GM12878 (cell line): Measurements from ENCODE around the gene FGR. TPM values are rescaled to one million over a fixed set of nuclear protein-coding genes. Genes with fewer than 3 reads are reported as not detected.
"Not testable (repeated sequence)": the region's sequence is repeated elsewhere in the genome, so short reads cannot be mapped to it uniquely, and the experiment has no call there.

Experiments used
- ATAC-seq: fragments of 200-7000 bp; cut with Tn5 transposase; 3 replicates; pipeline ENCODE4 v1.9.1; 2020; ENCODE audit warnings: mild to moderate bottlenecking, moderate library complexity
- BruUV-seq: library from RNA; stranded (reverse); fragments of 400-500 nt; replicated peaks from 2 replicates; lab custom pipeline; 2021; lab: Mats Ljungman, UMichigan
- CTCF ChIA-PET: fragments of 300-600 bp; sonication (Branson Sonifier 250); formaldehyde crosslinking; extraction: SDS; loops from one replicate; lab custom pipeline; 2021; ENCODE audit warnings: inconsistent platforms; lab: Yijun Ruan, JAX
- POLR2A ChIA-PET: fragments of 350-600 bp; formaldehyde crosslinking; extraction: SDS; loops from one replicate; lab custom pipeline; 2021; ENCODE audit warnings: inconsistent platforms; lab: Charles Lee
- RAD21 ChIA-PET: fragments of 300-600 bp; sonication (Branson Sonifier 250); formaldehyde crosslinking; loops from one replicate; lab custom pipeline; 2023; ENCODE audit warnings: antibody characterized with exemption; ENCODE audit not compliant: unreplicated experiment; lab: Charles Lee
- SMC1A ChIA-PET: fragments of 300-600 bp; sonication (Branson Sonifier 250); formaldehyde crosslinking; loops from one replicate; lab custom pipeline; 2023; ENCODE audit not compliant: unreplicated experiment, uncharacterized antibody; lab: Charles Lee
- DNase-seq: peaks from one replicate; pipeline ENCODE4 v3.0.0-alpha.2; 2011; ENCODE audit warnings: low read depth, low spot score
- FAIRE-seq: peaks from 3 replicates; lab custom pipeline; 2011; peaks lifted over from hg19 to GRCh38; lab: Jason Lieb, UNC
- H2AFZ ChIP-seq: 2 replicates; pipeline ENCODE4 v1.6.0; 2011; ENCODE audit warnings: low read depth, low read length, control low read depth; ENCODE audit not compliant: control insufficient read depth
- H3K27ac ChIP-seq: 2 replicates; pipeline ENCODE4 v1.5.1; 2011; ENCODE audit warnings: control low read depth; ENCODE audit not compliant: control insufficient read depth, insufficient read depth
- H3K27me3 ChIP-seq, 2 experiments: replicated peaks in 1 of 2; 2 replicates each; pipeline versions ENCODE4 v1.6.0 to v1.6.1; 2011; ENCODE audit warnings: low read length in 1 of 2; ENCODE audit not compliant: control insufficient read depth in 2 of 2, insufficient read depth in 2 of 2
- H3K36me3 ChIP-seq, 2 experiments: 2 replicates each; pipeline ENCODE4 v1.5.1; 2011; ENCODE audit warnings: low read length in 1 of 2; ENCODE audit not compliant: control insufficient read depth in 2 of 2, insufficient read depth in 2 of 2
- H3K4me1 ChIP-seq: 2 replicates; pipeline ENCODE4 v1.6.1; 2011; ENCODE audit warnings: mild to moderate bottlenecking, low read length, moderate library complexity, mixed read lengths; ENCODE audit not compliant: control insufficient read depth, insufficient read depth
- H3K4me2 ChIP-seq: 2 replicates; pipeline ENCODE4 v1.6.0; 2011; ENCODE audit warnings: control low read depth; ENCODE audit not compliant: control insufficient read depth, insufficient read depth
- H3K4me3 ChIP-seq: fragments of 200-600 bp; sonication (generic); 2 replicates; pipeline ENCODE4 v1.5.1; 2016
- H3K79me2 ChIP-seq: 2 replicates; pipeline ENCODE4 v1.6.0; 2011; ENCODE audit warnings: low read length; ENCODE audit not compliant: control insufficient read depth, insufficient read depth
- H3K9ac ChIP-seq: 2 replicates; pipeline ENCODE4 v1.8.0; 2011; ENCODE audit warnings: low read length, control low read depth, mixed read lengths; ENCODE audit not compliant: control insufficient read depth, insufficient read depth
- H3K9me3 ChIP-seq: replicated peaks from 3 replicates; pipeline ENCODE4 v1.5.1; 2011; ENCODE audit warnings: mild to moderate bottlenecking, low read length; ENCODE audit not compliant: control insufficient read depth, insufficient read depth
- H4K20me1 ChIP-seq: 2 replicates; pipeline ENCODE4 v1.6.0; 2011; ENCODE audit not compliant: control insufficient read depth, insufficient read depth
- CEBPB ChIP-seq, 2 experiments: fragments of 150-350 bp in 1 of 2; IDR thresholded peaks; 2 replicates each; pipeline ENCODE4 v1.6.1; 2012 to 2014; ENCODE audit warnings: low read depth in 2 of 2, low read length in 2 of 2, borderline replicate concordance in 1 of 2, inconsistent platforms in 1 of 2
- CTCF ChIP-seq, 3 experiments: IDR thresholded peaks in 2 of 3; conservative IDR thresholded peaks in 1 of 3; 2 replicates each; pipeline ENCODE4 v1.5.1; 2011; ENCODE audit warnings: low read depth in 3 of 3, low read length in 3 of 3, mild to moderate bottlenecking in 3 of 3, control low read depth in 2 of 3, moderate library complexity in 2 of 3, inconsistent platforms in 1 of 3, mixed read lengths in 1 of 3; ENCODE audit not compliant: control insufficient read depth in 2 of 3, insufficient read depth in 1 of 3; ENCODE audit errors: extremely low read depth in 1 of 3
- ESRRA ChIP-seq: IDR thresholded peaks from 2 replicates; pipeline ENCODE4 v1.6.1; 2012; ENCODE audit warnings: mild to moderate bottlenecking, low read length, improper control_type of control experiment
- ETV6 ChIP-seq, 2 experiments: fragments of 450-650 bp in 1 of 2; IDR thresholded peaks in 1 of 2; conservative IDR thresholded peaks in 1 of 2; 2 replicates each; pipeline ENCODE4 v1.6.1; 2014; ENCODE audit warnings: antibody characterized with exemption in 1 of 2, borderline replicate concordance in 1 of 2, low read depth in 1 of 2, mild to moderate bottlenecking in 1 of 2, moderate library complexity in 1 of 2
- IKZF1 ChIP-seq: fragments of 450-650 bp; conservative IDR thresholded peaks from 2 replicates; pipeline ENCODE4 v1.6.1; 2017; ENCODE audit warnings: antibody characterized with exemption, mild to moderate bottlenecking
- MYC ChIP-seq: IDR thresholded peaks from 2 replicates; pipeline ENCODE4 v1.6.1; 2011; ENCODE audit warnings: mild to moderate bottlenecking, low read length, moderate library complexity, inconsistent platforms; ENCODE audit not compliant: insufficient read depth, insufficient replicate concordance, insufficient read length, severe bottlenecking
- NR2C1 ChIP-seq: fragments of 450-650 bp; IDR thresholded peaks from 2 replicates; pipeline ENCODE4 v1.6.1; 2017; ENCODE audit warnings: antibody characterized with exemption, mild to moderate bottlenecking, moderate library complexity
- PAX8 ChIP-seq: fragments of 450-650 bp; IDR thresholded peaks from 2 replicates; pipeline ENCODE4 v1.6.1; 2017; ENCODE audit warnings: mild to moderate bottlenecking, moderate library complexity
- POU2F2 ChIP-seq: IDR thresholded peaks from 3 replicates; pipeline ENCODE4 v1.6.1; 2011; ENCODE audit warnings: low read depth, mild to moderate bottlenecking, low read length, borderline replicate concordance
- TCF12 ChIP-seq: IDR thresholded peaks from 2 replicates; pipeline ENCODE4 v1.6.1; 2011; ENCODE audit warnings: low read depth, mild to moderate bottlenecking, low read length
- TCF7 ChIP-seq: IDR thresholded peaks from 2 replicates; pipeline ENCODE4 v1.6.1; 2014; ENCODE audit warnings: antibody characterized with exemption, borderline replicate concordance
- ZNF274 ChIP-seq: IDR thresholded peaks from one replicate; pipeline ENCODE4 v1.8.0; 2011; ENCODE audit not compliant: insufficient read length, insufficient read depth
- WGBS: methylation state at CpG from one replicate; pipeline ENCODE4 v1.1.6; 2016; ENCODE audit warnings: low lambda C conversion rate; ENCODE audit not compliant: insufficient replicate concordance, insufficient coverage; ENCODE audit errors: missing lambda C conversion rate; 5-methylcytosine and 5-hydroxymethylcytosine counted together
- in situ Hi-C: fragments of 300-500 bp; cut with MboI; formaldehyde crosslinking; loops from 9 replicates; pipeline ENCODE4 v1.14.3; 2018; ENCODE audit warnings: mixed read lengths
- intact Hi-C: fragments of 100-400 bp; cut with micrococcal nuclease; formaldehyde crosslinking; loops from one replicate; pipeline ENCODE4 v1.14.2; 2022; ENCODE audit not compliant: unreplicated experiment
- polyA plus RNA-seq, 11 experiments: library from polyadenylated mRNA; depleted of rRNA in 4 of 11; unstranded in 6 of 11; stranded (reverse) in 5 of 11; fragments of >200 nt; fragmentation: Nextera tagmentation in 4 of 11; fragmentation: Illumina TruSeq in 1 of 11; extraction: Ambion mirVana in 4 of 11; extraction: Trizol in 1 of 11; gene quantifications; 1 replicate in 1 of 11; 2 replicates in 10 of 11; pipeline versions ENCODE4 v1.2.1 to v1.2.3, GENCODE V29; 2011 to 2016; ENCODE audit warnings: inconsistent platforms in 2 of 11, missing spikeins in 2 of 11, low read depth in 1 of 11
- total RNA-seq, 4 experiments: library from RNA; depleted of rRNA in 3 of 4; stranded (reverse); fragments of >200 nt in 3 of 4; fragmentation: Illumina TruSeq in 1 of 4; extraction: Trizol in 1 of 4; gene quantifications; 2 replicates each; pipeline versions ENCODE4 v1.2.1 to v1.2.3, GENCODE V29; 2013 to 2021
- TF ChIP-seq, protein P1 (sequence below): fragments of 150-350 bp; IDR thresholded peaks from 2 replicates; pipeline ENCODE4 v1.6.1; 2014; ENCODE audit warnings: mild to moderate bottlenecking, low read depth, low read length

Gene FGR
- total and polyA plus RNA-seq, 10 of the 15 experiments (the other 5 are each of a cell fraction or from before 2014, with no cell fraction given): 10.9 to 193 (median 74.7) TPM

- POLR2A ChIA-PET: interaction anchor here (0.5 kb wide), 1 partner anchor 494 kb away, joined by 3 read pairs; no protein-coding TSS in a partner anchor
Observed at GRCh38 chr1:27680225-27680791, 45.3 kb upstream of the FGR start.

GRCh38 chr1:27678747-27679146 is 43.8 kb upstream of the FGR start:
- SMC1A ChIA-PET: interaction anchor here (2.1 kb wide), 1 partner anchor 11 kb away, joined by 11 read pairs; no protein-coding TSS in a partner anchor
- RAD21 ChIA-PET: no interaction called here
- TF ChIP-seq CEBPB (IDR thresholded peaks at IDR 0.05; ENCODE audit: borderline replicate concordance in 1 of 2, low read depth in 2 of 2, low read length in 2 of 2) (no peak), POU2F2 (no peak), TCF7 (no peak), NR2C1 (no peak), TCF12 (no peak), ESRRA (no peak), ETV6 (conservative IDR thresholded peaks at IDR 0.05 in 1 of 2, IDR thresholded peaks at IDR 0.05 in 1 of 2; ENCODE audit: borderline replicate concordance in 1 of 2, low read depth in 1 of 2) (no peak), PAX8 (no peak), CTCF (IDR thresholded peaks at IDR 0.05 in 2 of 3, conservative IDR thresholded peaks at IDR 0.05 in 1 of 3; ENCODE audit: control insufficient read depth in 2 of 3, extremely low read depth in 1 of 3, insufficient read depth in 1 of 3, low read depth in 3 of 3, low read length in 3 of 3) (no peak), ZNF274 (no peak), IKZF1 (no peak), MYC (no peak)
- TF ChIP-seq, protein P1, sequence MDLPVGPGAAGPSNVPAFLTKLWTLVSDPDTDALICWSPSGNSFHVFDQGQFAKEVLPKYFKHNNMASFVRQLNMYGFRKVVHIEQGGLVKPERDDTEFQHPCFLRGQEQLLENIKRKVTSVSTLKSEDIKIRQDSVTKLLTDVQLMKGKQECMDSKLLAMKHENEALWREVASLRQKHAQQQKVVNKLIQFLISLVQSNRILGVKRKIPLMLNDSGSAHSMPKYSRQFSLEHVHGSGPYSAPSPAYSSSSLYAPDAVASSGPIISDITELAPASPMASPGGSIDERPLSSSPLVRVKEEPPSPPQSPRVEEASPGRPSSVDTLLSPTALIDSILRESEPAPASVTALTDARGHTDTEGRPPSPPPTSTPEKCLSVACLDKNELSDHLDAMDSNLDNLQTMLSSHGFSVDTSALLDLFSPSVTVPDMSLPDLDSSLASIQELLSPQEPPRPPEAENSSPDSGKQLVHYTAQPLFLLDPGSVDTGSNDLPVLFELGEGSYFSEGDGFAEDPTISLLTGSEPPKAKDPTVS: no peak

More at GRCh38 chr1:27680225-27680791, 45.3 kb upstream of the FGR start:
- H3K79me2 ChIP-seq, BruUV-seq, H3K27ac ChIP-seq, FAIRE-seq, H3K36me3 ChIP-seq, H3K27me3 ChIP-seq, intact Hi-C loops, H2AFZ ChIP-seq, H3K4me1 ChIP-seq, DNase-seq, H3K4me3 ChIP-seq, H3K9ac ChIP-seq, in situ Hi-C loops, H4K20me1 ChIP-seq, H3K9me3 ChIP-seq, H3K4me2 ChIP-seq, ATAC-seq: not testable (repeated sequence)
- SMC1A ChIA-PET: interaction anchor here (1.0 to 2.1 kb wide), 2 partner anchors 9 to 12 kb away, joined by 3 to 11 read pairs; no protein-coding TSS in a partner anchor
- RAD21 ChIA-PET: interaction anchor here (1.0 kb wide), 1 partner anchor 45 kb away, joined by 3 read pairs; the partner anchor contains the start of gene FAM76A
- CTCF ChIA-PET: interaction anchor here (1.2 kb wide), 1 partner anchor 11 kb away, joined by 3 read pairs; no protein-coding TSS in a partner anchor
- 86% methylated on average over 2 of the region's 2 CpGs for WGBS

More at GRCh38 chr1:27678747-27679146, 43.8 kb upstream of the FGR start:
- Histone ChIP-seq H3K4me1 (no peaks in the 10 kb centered on the region), H4K20me1 (no peaks in the 10 kb centered on the region), H3K9me3 (peaks cover 8% of the 10 kb centered on the region; the same call in 2 of the 3 replicates), H3K36me3 (no peaks in the 10 kb centered on the region), H3K9ac (no peak overlapping the region), H2AFZ (no peak overlapping the region), H3K4me3 (no peak overlapping the region), H3K79me2 (no peaks in the 10 kb centered on the region), H3K4me2 (no peak overlapping the region), H3K27ac (no peak overlapping the region), H3K27me3 (no peaks in the 10 kb centered on the region)
- in situ Hi-C loops: no loop called here
- intact Hi-C loops: no loop called here
- ChIA-PET POLR2A (no interaction called here), CTCF (interaction anchor here (0.8 to 1.9 kb wide), 4 partner anchors 9 to 382 kb away, joined by 3 to 6 read pairs (median 3); no protein-coding TSS in a partner anchor)
- no TSS peak for BruUV-seq
- no peak for ATAC-seq
- FAIRE-seq: no peak
- no peak for DNase-seq
